ENCODE data around the gene FBXO15. TPM values are rescaled to one million over a fixed set of nuclear protein-coding genes. Genes with fewer than 3 reads are reported as not detected.

FBXO15 gene
- total RNA-seq, 2 donors from 2014 or later, result 1.0 to 3.3 TPM

- no peak for TF ChIP-seq POLR2A (IDR thresholded peaks at IDR 0.05)
- no peak for TF ChIP-seq CTCF (IDR thresholded peaks at IDR 0.05)
- H3K36me3 ChIP-seq (replicated peaks in 1 of 2; ENCODE audit: insufficient read depth in 1 of 2, low read depth in 2 of 2), result no peaks in the 10 kb centered on the region
- no peak for ATAC-seq
- no peak for DNase-seq
- intact Hi-C loops (cut with DNase I), result loop anchor here (10.0 kb wide), 1 partner anchor 85 kb away; no protein-coding TSS in a partner anchor
- no peak overlapping the region for H3K4me3 ChIP-seq
- H3K4me1 ChIP-seq, result peaks cover 10% of the 10 kb centered on the region
- 62 to 75% methylated on average over 4 of the region's 4 CpGs for WGBS, 2 donors
- H3K27me3 ChIP-seq, result no peaks in the 10 kb centered on the region
- no peak overlapping the region for H3K27ac ChIP-seq
- H3K9me3 ChIP-seq, result no peaks in the 10 kb centered on the region
These were observed 42.5 kb upstream of the FBXO15 start for GRCh38 chr18:74190086-74190485.

GRCh38 chr18:74186661-74187060, 39.0 kb upstream of the FBXO15 start:
- Histone ChIP-seq H3K36me3 (replicated peaks in 1 of 2; ENCODE audit: insufficient read depth in 1 of 2, low read depth in 2 of 2) (no peaks in the 10 kb centered on the region), H3K4me3 (no peak overlapping the region), H3K9me3 (no peaks in the 10 kb centered on the region), H3K27ac (no peak overlapping the region), H3K4me1 (peaks cover 10% of the 10 kb centered on the region), H3K27me3 (no peaks in the 10 kb centered on the region)
- intact Hi-C loops (cut with DNase I), result loop anchor here (10.0 kb wide), 1 partner anchor 368 kb away; no protein-coding TSS in a partner anchor
- ATAC-seq (no peak), DNase-seq (no peak)
- WGBS, 2 donors, result 78 to 88% methylated on average over 3 of the region's 3 CpGs
- TF ChIP-seq POLR2A (IDR thresholded peaks at IDR 0.05) (no peak), CTCF (IDR thresholded peaks at IDR 0.05) (no peak)

GRCh38 chr18:74185860-74186259, 38.2 kb upstream of the FBXO15 start:
- Histone ChIP-seq H3K27me3 (no peaks in the 10 kb centered on the region), H3K9me3 (no peaks in the 10 kb centered on the region), H3K27ac (peak overlapping the region in 1 of 4 donors; percentile 4), H3K36me3 (replicated peaks in 1 of 2; ENCODE audit: insufficient read depth in 1 of 2, low read depth in 2 of 2) (no peaks in the 10 kb centered on the region), H3K4me3 (no peak overlapping the region), H3K4me1 (peaks cover 10% of the 10 kb centered on the region)
- TF ChIP-seq CTCF (IDR thresholded peaks at IDR 0.05), result no peak
- no peak for TF ChIP-seq POLR2A (IDR thresholded peaks at IDR 0.05)
- 50 to 65% methylated on average over 2 of the region's 2 CpGs for WGBS, 2 donors
- ATAC-seq (no peak), DNase-seq (no peak)
- intact Hi-C loops (cut with DNase I), result loop anchor here (10.0 kb wide), 1 partner anchor 369 kb away; no protein-coding TSS in a partner anchor

GRCh38 chr18:74184875-74185274, 37.2 kb upstream of the FBXO15 start:
- no peak for TF ChIP-seq POLR2A (IDR thresholded peaks at IDR 0.05)
- DNase-seq, result no peak
- WGBS, 2 donors, result 57 to 71% methylated on average over 3 of the region's 3 CpGs
- no peaks in the 10 kb centered on the region for H3K36me3 ChIP-seq (replicated peaks in 1 of 2; ENCODE audit: insufficient read depth in 1 of 2, low read depth in 2 of 2)
- no peaks in the 10 kb centered on the region for H3K9me3 ChIP-seq
- H3K27ac ChIP-seq, result no peak overlapping the region
- H3K27me3 ChIP-seq, result no peaks in the 10 kb centered on the region
- H3K4me3 ChIP-seq, result no peak overlapping the region
- peaks cover 10% of the 10 kb centered on the region for H3K4me1 ChIP-seq
- ATAC-seq, result no peak
- intact Hi-C loops (cut with DNase I), result loop anchor here (10.0 kb wide), 1 partner anchor 370 kb away; no protein-coding TSS in a partner anchor

GRCh38 chr18:74183130-74183529, 35.5 kb upstream of the FBXO15 start:
- Histone ChIP-seq H3K9me3 (no peaks in the 10 kb centered on the region), H3K4me1 (peaks cover 10% of the 10 kb centered on the region), H3K27me3 (no peaks in the 10 kb centered on the region), H3K36me3 (replicated peaks in 1 of 2; ENCODE audit: insufficient read depth in 1 of 2, low read depth in 2 of 2) (no peaks in the 10 kb centered on the region), H3K4me3 (no peak overlapping the region), H3K27ac (no peak overlapping the region)
- ATAC-seq (peak; percentile 76), DNase-seq (no peak)
- intact Hi-C loops (cut with DNase I), result loop anchor here (10.0 kb wide), 1 partner anchor 372 kb away; no protein-coding TSS in a partner anchor
- WGBS, 2 donors, result 41 to 43% methylated on average over 3 of the region's 3 CpGs
- no peak for TF ChIP-seq CTCF (IDR thresholded peaks at IDR 0.05)
- TF ChIP-seq POLR2A (IDR thresholded peaks at IDR 0.05), result no peak

Measured in body of pancreas (tissue), 4 donors.